Measurements from ENCODE around the gene MCC. TPM values are rescaled to one million over a fixed set of nuclear protein-coding genes. Genes with fewer than 3 reads are reported as not detected.

The MCC gene
- total and polyA plus RNA-seq, 2 donors (not counting 1 experiment from before 2014, with no cell fraction given), result 0.09 to 0.32 TPM

DNA sequence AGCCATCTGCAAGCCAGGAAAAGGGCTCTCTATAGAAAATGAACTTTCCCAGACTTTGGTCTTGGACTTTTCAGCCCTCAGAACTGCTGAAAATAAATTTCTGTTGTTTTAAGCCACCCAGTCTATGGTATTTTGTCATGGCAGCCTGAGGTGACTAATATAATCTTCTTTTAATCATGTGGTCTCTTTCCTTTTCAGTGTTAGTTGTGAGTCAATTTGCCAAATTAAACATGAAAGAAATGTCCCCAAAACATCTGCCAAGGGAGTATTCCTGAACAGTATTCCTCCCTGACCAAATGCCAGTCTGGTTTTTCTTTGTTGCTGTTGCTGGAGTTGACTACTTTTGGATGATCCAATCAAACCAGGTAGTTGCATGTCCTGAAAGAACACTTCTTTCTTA lies 20.5 kb upstream of the MCC start:
- Histone ChIP-seq H3K27me3 (replicated peaks in 1 of 4; ENCODE audit: control extremely low read depth in 1 of 4, control insufficient read depth in 3 of 4, insufficient read depth in 4 of 4, low read length in 3 of 4) (peaks cover 0 to 36% (median 26%) of the 10 kb centered on the region in 4 experiments), H3K4me1 (ENCODE audit: control insufficient read depth in 2 of 2, insufficient read depth in 2 of 2, low read length in 2 of 2) (peaks cover 0 to 7% of the 10 kb centered on the region in 2 donors), H3K79me2 (ENCODE audit: control insufficient read depth, insufficient read depth, low read length) (peaks cover 17% of the 10 kb centered on the region), H3K9ac (ENCODE audit: low read length) (no peak overlapping the region), H3K27ac (ENCODE audit: low read length in 2 of 2) (no peak overlapping the region), H2AFZ (ENCODE audit: insufficient read depth, low read depth, low read length, poor library complexity, severe bottlenecking) (no peak overlapping the region), H3K4me3 (ENCODE audit: control extremely low read depth in 1 of 5, extremely low read depth in 1 of 5, insufficient read depth in 1 of 5, low read depth in 2 of 5, low read length in 4 of 5) (no peak overlapping the region), H3K4me2 (replicated peaks; ENCODE audit: low read depth, low read length, poor library complexity, severe bottlenecking) (no peak overlapping the region), H3K9me3 (ENCODE audit: control extremely low read depth in 1 of 3, control insufficient read depth in 2 of 3, insufficient read depth in 1 of 3, low read length in 2 of 3) (no peaks in the 10 kb centered on the region), H4K20me1 (ENCODE audit: control insufficient read depth, insufficient read depth, low read length, poor library complexity, severe bottlenecking) (no peaks in the 10 kb centered on the region), H3K36me3 (replicated peaks in 1 of 2; ENCODE audit: control extremely low read depth in 1 of 2, control insufficient read depth in 1 of 2, extremely low read depth in 1 of 2, insufficient read depth in 2 of 2, low read length in 1 of 2) (no peaks in the 10 kb centered on the region)
- H3K27me3 Mint-ChIP-seq, result peaks cover 55% of the 10 kb centered on the region
- H3K4me3 Mint-ChIP-seq, result no peak overlapping the region
- no peak for DNase-seq
- CTCF ChIA-PET, result no interaction called here
- TF ChIP-seq, protein P1, sequence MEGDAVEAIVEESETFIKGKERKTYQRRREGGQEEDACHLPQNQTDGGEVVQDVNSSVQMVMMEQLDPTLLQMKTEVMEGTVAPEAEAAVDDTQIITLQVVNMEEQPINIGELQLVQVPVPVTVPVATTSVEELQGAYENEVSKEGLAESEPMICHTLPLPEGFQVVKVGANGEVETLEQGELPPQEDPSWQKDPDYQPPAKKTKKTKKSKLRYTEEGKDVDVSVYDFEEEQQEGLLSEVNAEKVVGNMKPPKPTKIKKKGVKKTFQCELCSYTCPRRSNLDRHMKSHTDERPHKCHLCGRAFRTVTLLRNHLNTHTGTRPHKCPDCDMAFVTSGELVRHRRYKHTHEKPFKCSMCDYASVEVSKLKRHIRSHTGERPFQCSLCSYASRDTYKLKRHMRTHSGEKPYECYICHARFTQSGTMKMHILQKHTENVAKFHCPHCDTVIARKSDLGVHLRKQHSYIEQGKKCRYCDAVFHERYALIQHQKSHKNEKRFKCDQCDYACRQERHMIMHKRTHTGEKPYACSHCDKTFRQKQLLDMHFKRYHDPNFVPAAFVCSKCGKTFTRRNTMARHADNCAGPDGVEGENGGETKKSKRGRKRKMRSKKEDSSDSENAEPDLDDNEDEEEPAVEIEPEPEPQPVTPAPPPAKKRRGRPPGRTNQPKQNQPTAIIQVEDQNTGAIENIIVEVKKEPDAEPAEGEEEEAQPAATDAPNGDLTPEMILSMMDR (IDR thresholded peaks at IDR 0.05), result no peak
- TF ChIP-seq EZH2 (IDR thresholded peaks at IDR 0.05; ENCODE audit: borderline replicate concordance, insufficient read depth, low read depth, low read length, poor library complexity, severe bottlenecking), result no peak
- intact Hi-C loops (cut with micrococcal nuclease), result no loop called here
- no peak for ATAC-seq (ENCODE audit: low read depth)
- POLR2A ChIA-PET, result no interaction called here
- H3K9me3 Mint-ChIP-seq (ENCODE audit: insufficient read depth), result no peaks in the 10 kb centered on the region
- no peak overlapping the region for H3K27ac Mint-ChIP-seq
- H3K4me1 Mint-ChIP-seq, result peaks cover 9% of the 10 kb centered on the region

DNA sequence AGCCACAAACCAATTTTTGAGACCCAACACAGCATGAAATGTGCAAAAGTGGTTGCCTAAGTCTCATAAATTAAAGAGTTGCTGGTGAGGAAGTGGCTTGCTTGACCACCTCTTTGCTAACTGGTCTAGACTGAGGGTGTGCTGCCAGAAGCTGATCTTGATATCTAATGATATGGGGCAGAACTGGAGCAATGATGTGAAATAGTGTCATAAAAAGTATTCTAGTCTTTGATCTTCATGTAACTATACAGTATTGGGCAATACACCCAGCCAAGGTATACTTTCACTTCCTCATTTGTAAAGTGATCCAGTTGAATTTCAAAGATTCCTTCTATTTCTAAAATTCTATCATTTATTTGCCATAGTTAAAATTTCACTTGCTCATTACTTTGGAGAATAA lies 19.3 kb upstream of the MCC start:
- H3K9me3 Mint-ChIP-seq (ENCODE audit: insufficient read depth), result no peaks in the 10 kb centered on the region
- H3K4me3 Mint-ChIP-seq, result no peak overlapping the region
- Histone ChIP-seq H3K9me3 (ENCODE audit: control extremely low read depth in 1 of 3, control insufficient read depth in 2 of 3, insufficient read depth in 1 of 3, low read length in 2 of 3) (peaks cover 0 to 7% (median 0%) of the 10 kb centered on the region in 3 donors), H3K4me3 (ENCODE audit: control extremely low read depth in 1 of 5, extremely low read depth in 1 of 5, insufficient read depth in 1 of 5, low read depth in 2 of 5, low read length in 4 of 5) (no peak overlapping the region), H3K27me3 (replicated peaks in 1 of 4; ENCODE audit: control extremely low read depth in 1 of 4, control insufficient read depth in 3 of 4, insufficient read depth in 4 of 4, low read length in 3 of 4) (peaks cover 0 to 47% (median 29%) of the 10 kb centered on the region in 4 experiments), H3K9ac (ENCODE audit: low read length) (no peak overlapping the region), H3K4me1 (ENCODE audit: control insufficient read depth in 2 of 2, insufficient read depth in 2 of 2, low read length in 2 of 2) (peaks cover 0 to 4% of the 10 kb centered on the region in 2 donors), H3K27ac (ENCODE audit: low read length in 2 of 2) (no peak overlapping the region), H2AFZ (ENCODE audit: insufficient read depth, low read depth, low read length, poor library complexity, severe bottlenecking) (no peak overlapping the region), H3K36me3 (replicated peaks in 1 of 2; ENCODE audit: control extremely low read depth in 1 of 2, control insufficient read depth in 1 of 2, extremely low read depth in 1 of 2, insufficient read depth in 2 of 2, low read length in 1 of 2) (no peaks in the 10 kb centered on the region), H3K4me2 (replicated peaks; ENCODE audit: low read depth, low read length, poor library complexity, severe bottlenecking) (no peak overlapping the region), H3K79me2 (ENCODE audit: control insufficient read depth, insufficient read depth, low read length) (peaks cover 7% of the 10 kb centered on the region), H4K20me1 (ENCODE audit: control insufficient read depth, insufficient read depth, low read length, poor library complexity, severe bottlenecking) (no peaks in the 10 kb centered on the region)
- POLR2A ChIA-PET, result no interaction called here
- no peak for TF ChIP-seq EZH2 (IDR thresholded peaks at IDR 0.05; ENCODE audit: borderline replicate concordance, insufficient read depth, low read depth, low read length, poor library complexity, severe bottlenecking)
- TF ChIP-seq, protein P1 (IDR thresholded peaks at IDR 0.05), result no peak
- ATAC-seq (ENCODE audit: low read depth) (no peak), DNase-seq (peak; percentile 30)
- intact Hi-C loops (cut with micrococcal nuclease), result no loop called here
- peaks cover 2% of the 10 kb centered on the region for H3K4me1 Mint-ChIP-seq
- CTCF ChIA-PET, result no interaction called here
- H3K27ac Mint-ChIP-seq, result no peak overlapping the region
- peaks cover 62% of the 10 kb centered on the region for H3K27me3 Mint-ChIP-seq

Measured in B cell (primary cell).